Astrocyte of the cerebellum (primary cell): ENCODE results near the gene CLEC2D.
A peak's percentile ranks its signal among the peaks of the same experiment; 100 is the strongest.
"Not testable (repeated sequence)": the region's sequence is repeated elsewhere in the genome, so short reads cannot be mapped to it uniquely, and the experiment has no call there.

ENCODE experiments used
- DNase-seq: peaks from one replicate; pipeline ENCODE4 v3.0.0-alpha.2; 2011; ENCODE audit warnings: low read depth
- H3K4me3 ChIP-seq: 2 replicates; pipeline ENCODE4 v1.5.1; 2011; ENCODE audit warnings: mild to moderate bottlenecking, low read depth, low read length, moderate library complexity
- CTCF ChIP-seq: IDR thresholded peaks from 2 replicates; pipeline ENCODE4 v1.5.1; 2012; ENCODE audit warnings: low read length, low read depth, moderate library complexity, mild to moderate bottlenecking; ENCODE audit errors: missing control alignments
- in situ Hi-C: cut with HindIII; loops from 2 replicates; pipeline ENCODE4 v1.10.0; 2017; ENCODE audit warnings: low sequenced_read_pairs

CLEC2D gene

DNA sequence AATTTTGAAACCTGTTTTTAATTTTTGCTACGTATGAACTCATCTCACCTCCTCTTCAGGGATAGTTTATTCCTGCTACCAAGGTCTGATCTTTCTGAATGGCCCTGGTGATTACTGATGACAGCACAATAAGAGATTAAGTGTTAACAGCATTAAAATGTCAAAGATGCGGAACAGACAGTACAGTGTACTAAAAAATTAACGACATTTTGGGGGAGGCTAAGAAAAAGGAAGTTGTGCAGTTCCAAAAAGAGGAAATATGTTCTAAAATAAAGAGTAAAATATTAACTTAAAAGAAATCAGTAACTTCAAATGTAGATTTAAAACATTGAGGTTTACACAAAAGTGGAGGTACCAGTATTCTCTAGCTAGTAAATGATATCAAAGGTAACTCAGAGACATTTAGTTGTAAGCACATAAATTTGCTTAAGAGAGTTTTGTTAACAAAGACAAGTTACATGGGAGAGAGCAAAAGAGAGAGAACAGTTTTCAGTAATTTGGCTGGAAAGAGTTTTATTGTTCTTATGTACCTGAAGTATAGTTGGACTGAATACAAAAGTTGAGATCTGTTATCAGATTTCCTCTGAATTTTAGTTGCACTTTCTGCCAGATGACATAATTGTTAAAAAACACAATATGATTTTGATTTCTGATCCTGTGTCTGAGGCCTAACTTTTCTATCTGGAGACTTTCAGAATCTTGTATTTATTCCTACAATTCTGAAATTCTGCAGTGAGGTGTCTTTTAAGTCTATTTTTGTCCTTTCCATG is 67.6 kb downstream of the CLEC2D start:
- H3K4me3 ChIP-seq: no peak overlapping the region
- no peak for TF ChIP-seq CTCF
- no peak for DNase-seq
- in situ Hi-C loops: no loop called here

DNA sequence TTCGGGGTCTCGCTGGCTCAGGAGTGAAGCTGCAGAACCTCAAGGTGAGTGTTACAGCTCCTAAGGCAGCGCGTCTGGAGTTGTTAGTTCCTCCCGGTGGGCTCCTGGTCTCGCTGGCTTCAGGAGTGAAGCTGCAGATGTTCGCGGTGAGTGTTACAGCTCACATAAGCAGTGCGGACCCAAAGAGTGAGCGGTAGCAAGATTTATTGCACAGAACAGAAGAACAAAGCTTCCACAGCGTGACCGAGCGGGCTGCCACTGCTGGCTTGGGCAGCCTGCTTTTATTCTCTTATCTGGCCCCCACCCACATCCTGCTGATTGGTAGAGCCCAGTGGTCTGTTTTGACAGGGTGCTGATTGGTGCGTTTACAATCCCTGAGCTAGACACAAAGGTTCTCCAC is 69.4 kb downstream of the CLEC2D start:
- in situ Hi-C loops: not testable (repeated sequence)

GRCh38 chr12:9739404-9740105 is 70.0 kb downstream of the CLEC2D start:
- DNase-seq, in situ Hi-C loops: not testable (repeated sequence)
- H3K4me3 ChIP-seq: peak overlapping the region; percentile 18

More for the DNA sequence above, 69.4 kb downstream of the CLEC2D start:
- not testable (repeated sequence) for DNase-seq, H3K4me3 ChIP-seq

- in situ Hi-C loops: no loop called here
- peak overlapping the region; percentile 18 for H3K4me3 ChIP-seq
- no peak for TF ChIP-seq CTCF
- no peak for DNase-seq
Observed at GRCh38 chr12:9740106-9740750, 70.7 kb downstream of the CLEC2D start.

DNA sequence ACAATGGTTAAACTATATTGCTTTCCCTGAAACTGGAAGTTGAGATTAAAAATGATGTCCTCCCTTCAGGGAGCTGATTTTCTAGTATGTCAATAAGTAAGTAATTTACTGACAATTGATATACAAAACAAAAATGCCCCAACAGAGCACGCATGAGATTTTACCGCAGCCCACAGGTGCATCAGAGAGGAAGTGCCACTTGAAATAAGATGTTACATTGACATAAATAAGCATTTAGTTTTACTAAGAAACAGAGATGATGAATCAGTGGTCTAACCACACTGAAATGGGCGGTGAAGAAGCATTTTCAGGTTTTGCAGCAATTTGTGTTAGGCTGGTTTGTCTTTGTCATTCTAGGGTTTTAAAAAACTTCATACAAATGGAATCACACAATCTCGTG is 72.2 kb downstream of the CLEC2D start:
- in situ Hi-C loops: no loop called here
- H3K4me3 ChIP-seq: no peak overlapping the region
- DNase-seq: no peak
- TF ChIP-seq CTCF: no peak

GRCh38 chr12:9742661-9743060 is 73.1 kb downstream of the CLEC2D start:
- in situ Hi-C loops: no loop called here
- TF ChIP-seq CTCF: no peak
- no peak for DNase-seq
- no peak overlapping the region for H3K4me3 ChIP-seq

- in situ Hi-C loops: no loop called here
- DNase-seq: no peak
- H3K4me3 ChIP-seq: no peak overlapping the region
- no peak for TF ChIP-seq CTCF
Observed at GRCh38 chr12:9745199-9745598, 75.7 kb downstream of the CLEC2D start.
